ENCODE measurements around the gene SCN8A. TPM values are rescaled to one million over a fixed set of nuclear protein-coding genes. Genes with fewer than 3 reads are reported as not detected.

Gene SCN8A
- total RNA-seq, 1 donor, result 0.21 TPM

DNA sequence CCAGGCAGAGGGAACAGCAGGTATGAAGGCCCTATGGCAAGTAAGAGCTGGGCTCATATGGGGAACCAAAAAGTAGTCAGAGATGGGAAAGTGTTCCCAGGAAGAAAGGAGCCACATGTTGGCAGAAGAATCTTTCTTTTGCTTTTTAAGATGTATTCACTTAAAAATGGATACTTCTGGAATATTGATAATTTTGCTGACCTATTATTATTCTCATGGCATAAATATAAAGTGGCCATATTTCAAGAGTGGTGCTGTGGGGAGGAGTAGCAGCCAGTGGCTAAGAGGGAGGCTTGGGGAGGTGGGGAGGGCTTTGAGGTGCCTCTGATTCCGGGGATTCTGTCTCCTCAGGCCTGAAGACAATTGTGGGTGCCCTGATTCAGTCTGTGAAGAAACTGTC, 108.2 kb downstream of the SCN8A start:
- no peaks in the 10 kb centered on the region for H3K27me3 ChIP-seq (ENCODE audit: insufficient read depth, low read length)
- H3K4me1 ChIP-seq (ENCODE audit: insufficient read depth, low read length), result peaks cover 6% of the 10 kb centered on the region
- no peaks in the 10 kb centered on the region for H3K9me3 ChIP-seq (ENCODE audit: low read depth, low read length)
- H3K4me3 ChIP-seq (ENCODE audit: low read length), result no peak overlapping the region

DNA sequence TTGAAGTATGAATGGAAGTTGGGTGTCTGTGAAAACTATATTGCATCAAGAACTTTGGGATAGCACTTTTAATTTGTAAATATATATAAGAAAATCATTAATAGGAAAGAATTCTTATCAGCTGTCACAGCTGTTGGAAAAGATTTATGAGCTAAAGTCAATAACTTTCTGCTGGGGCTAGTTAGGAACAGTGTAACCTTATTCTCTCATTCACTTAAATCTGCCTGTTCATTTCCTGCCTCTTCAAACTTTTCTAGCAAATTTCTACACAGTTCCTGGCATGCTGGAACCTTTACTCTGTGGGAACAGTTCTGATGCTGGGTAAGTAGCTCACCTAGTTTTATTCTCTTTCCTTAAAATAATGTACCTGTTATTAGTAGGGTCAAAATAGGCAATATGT, 109.9 kb downstream of the SCN8A start:
- Histone ChIP-seq H3K9me3 (ENCODE audit: low read depth, low read length) (no peaks in the 10 kb centered on the region), H3K4me3 (ENCODE audit: low read length) (no peak overlapping the region), H3K4me1 (ENCODE audit: insufficient read depth, low read length) (peaks cover 6% of the 10 kb centered on the region)

DNA sequence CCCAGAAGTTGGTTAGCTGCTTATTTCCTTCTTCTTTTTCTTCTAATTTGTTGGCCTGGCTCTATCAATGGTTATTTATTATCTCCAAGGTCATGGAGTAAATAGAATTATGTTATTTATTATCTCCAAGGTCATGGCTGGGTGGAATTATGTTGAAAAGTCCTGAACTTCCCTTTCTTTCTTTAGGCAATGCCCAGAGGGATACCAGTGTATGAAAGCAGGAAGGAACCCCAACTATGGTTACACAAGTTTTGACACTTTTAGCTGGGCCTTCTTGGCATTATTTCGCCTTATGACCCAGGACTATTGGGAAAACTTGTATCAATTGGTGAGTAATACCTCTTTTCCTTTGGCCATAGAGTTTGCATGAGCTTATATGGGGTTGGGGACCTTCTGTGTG, 111.6 kb downstream of the SCN8A start:
- Histone ChIP-seq H3K27me3 (ENCODE audit: insufficient read depth, low read length) (no peaks in the 10 kb centered on the region), H3K4me1 (ENCODE audit: insufficient read depth, low read length) (peaks cover 6% of the 10 kb centered on the region), H3K4me3 (ENCODE audit: low read length) (no peak overlapping the region), H3K9me3 (ENCODE audit: low read depth, low read length) (no peaks in the 10 kb centered on the region)

More for the DNA sequence above, 109.9 kb downstream of the SCN8A start:
- H3K27me3 ChIP-seq (ENCODE audit: insufficient read depth, low read length), result no peaks in the 10 kb centered on the region

DNA sequence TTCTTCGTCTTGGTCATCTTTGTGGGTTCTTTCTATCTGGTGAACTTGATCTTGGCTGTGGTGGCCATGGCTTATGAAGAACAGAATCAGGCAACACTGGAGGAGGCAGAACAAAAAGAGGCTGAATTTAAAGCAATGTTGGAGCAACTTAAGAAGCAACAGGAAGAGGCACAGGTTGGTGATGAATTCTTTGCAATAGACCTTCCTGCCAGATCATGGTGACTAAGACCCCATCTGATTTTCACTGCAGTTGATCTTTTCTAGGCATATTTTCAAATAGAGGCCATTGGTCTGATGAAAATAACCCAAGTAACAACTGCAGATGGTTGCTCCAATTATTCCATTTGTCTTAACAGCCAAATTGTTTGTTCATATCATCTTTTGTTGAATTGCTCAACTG, 114.4 kb downstream of the SCN8A start:
- Histone ChIP-seq H3K27me3 (ENCODE audit: insufficient read depth, low read length) (no peaks in the 10 kb centered on the region), H3K4me3 (ENCODE audit: low read length) (no peak overlapping the region), H3K4me1 (ENCODE audit: insufficient read depth, low read length) (peaks cover 6% of the 10 kb centered on the region), H3K9me3 (ENCODE audit: low read depth, low read length) (no peaks in the 10 kb centered on the region)

DNA sequence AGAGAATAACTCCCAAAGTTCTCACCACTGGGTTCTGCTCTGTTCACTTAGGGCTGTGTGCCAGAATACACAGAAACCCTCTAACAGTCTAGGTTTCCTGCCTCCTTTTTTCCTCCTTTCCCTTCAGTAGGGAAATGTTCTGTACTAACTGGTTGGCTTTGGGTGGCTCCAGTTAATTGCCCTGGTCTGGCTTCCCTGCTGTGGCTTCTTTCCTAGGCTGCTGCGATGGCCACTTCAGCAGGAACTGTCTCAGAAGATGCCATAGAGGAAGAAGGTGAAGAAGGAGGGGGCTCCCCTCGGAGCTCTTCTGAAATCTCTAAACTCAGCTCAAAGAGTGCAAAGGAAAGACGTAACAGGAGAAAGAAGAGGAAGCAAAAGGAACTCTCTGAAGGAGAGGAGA, 115.2 kb downstream of the SCN8A start:
- H3K27me3 ChIP-seq (ENCODE audit: insufficient read depth, low read length), result no peaks in the 10 kb centered on the region
- no peak overlapping the region for H3K4me3 ChIP-seq (ENCODE audit: low read length)
- H3K4me1 ChIP-seq (ENCODE audit: insufficient read depth, low read length), result peaks cover 6% of the 10 kb centered on the region
- no peaks in the 10 kb centered on the region for H3K9me3 ChIP-seq (ENCODE audit: low read depth, low read length)

DNA sequence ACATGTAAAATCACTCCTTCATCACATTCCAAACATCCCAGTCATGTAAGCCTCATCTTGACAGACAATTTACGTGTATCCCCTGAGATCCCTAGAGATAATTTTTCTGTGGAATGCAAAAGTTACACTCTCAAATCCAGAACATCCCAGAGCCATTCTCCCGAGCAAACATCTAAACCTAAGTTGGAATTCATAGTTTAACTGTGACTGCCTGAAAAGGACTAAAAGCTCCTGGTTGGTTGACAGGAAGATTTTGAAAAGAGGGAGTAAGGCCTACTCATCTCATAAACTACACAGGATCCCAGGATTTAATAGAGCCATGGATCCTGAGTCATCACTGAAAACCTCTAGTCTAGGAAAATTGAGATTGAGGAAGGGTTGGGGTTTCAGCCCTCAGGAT, 123.6 kb downstream of the SCN8A start:
- Histone ChIP-seq H3K9me3 (ENCODE audit: low read depth, low read length) (no peaks in the 10 kb centered on the region), H3K4me3 (ENCODE audit: low read length) (no peak overlapping the region), H3K27me3 (ENCODE audit: insufficient read depth, low read length) (no peaks in the 10 kb centered on the region)

DNA sequence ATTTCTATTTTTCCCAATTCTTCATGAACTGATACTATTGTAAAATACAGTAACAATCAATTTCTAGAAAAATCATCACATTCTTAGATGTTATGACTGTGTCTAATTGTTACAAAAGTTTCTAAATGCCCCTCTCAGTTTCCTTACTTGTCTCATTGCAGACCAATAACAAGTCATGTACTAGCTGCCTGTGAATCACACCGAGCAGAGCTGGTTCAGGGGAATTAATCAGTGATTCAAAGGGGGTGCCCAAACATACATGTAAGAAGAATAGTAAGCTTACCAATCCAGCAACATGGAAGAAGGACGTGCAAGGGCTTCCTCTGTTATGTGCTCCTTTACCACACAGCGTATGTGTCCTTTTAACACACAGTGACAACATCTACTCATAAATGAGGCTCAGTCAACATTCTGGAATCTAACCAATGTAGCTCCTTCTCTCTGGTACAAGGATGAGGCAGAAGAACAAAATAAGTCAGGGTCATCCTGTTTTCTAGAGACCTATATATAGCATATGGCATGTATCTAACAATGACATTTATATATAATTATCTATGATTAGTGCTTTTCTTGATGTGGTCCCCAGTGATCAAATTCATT, 126.4 kb downstream of the SCN8A start:
- Histone ChIP-seq H3K9me3 (ENCODE audit: low read depth, low read length) (no peaks in the 10 kb centered on the region), H3K4me1 (ENCODE audit: insufficient read depth, low read length) (peaks cover 9% of the 10 kb centered on the region), H3K4me3 (ENCODE audit: low read length) (no peak overlapping the region), H3K27me3 (ENCODE audit: insufficient read depth, low read length) (peaks cover 14% of the 10 kb centered on the region)

More for the DNA sequence above, 123.6 kb downstream of the SCN8A start:
- H3K4me1 ChIP-seq (ENCODE audit: insufficient read depth, low read length), result no peaks in the 10 kb centered on the region

DNA sequence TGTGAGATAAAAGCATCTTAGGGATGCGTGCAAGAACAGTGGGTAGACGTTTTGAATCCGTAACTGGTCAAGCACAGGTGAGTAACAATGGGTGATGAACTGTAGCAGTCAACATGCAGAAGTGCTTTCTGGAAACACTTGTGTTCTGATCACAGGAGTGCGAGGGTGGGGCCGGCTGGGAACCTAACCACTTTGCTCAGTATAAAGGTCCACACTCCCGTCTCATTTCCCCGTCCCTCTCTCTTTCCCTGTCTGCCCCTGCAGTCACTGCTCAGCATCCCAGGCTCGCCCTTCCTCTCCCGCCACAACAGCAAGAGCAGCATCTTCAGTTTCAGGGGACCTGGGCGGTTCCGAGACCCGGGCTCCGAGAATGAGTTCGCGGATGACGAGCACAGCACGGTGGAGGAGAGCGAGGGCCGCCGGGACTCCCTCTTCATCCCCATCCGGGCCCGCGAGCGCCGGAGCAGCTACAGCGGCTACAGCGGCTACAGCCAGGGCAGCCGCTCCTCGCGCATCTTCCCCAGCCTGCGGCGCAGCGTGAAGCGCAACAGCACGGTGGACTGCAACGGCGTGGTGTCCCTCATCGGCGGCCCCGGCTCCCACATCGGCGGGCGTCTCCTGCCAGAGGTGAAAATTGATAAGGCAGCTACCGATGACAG, 130.4 kb downstream of the SCN8A start:
- Histone ChIP-seq H3K9me3 (ENCODE audit: low read depth, low read length) (no peaks in the 10 kb centered on the region), H3K27me3 (ENCODE audit: insufficient read depth, low read length) (peaks cover 22% of the 10 kb centered on the region), H3K4me3 (ENCODE audit: low read length) (no peak overlapping the region), H3K4me1 (ENCODE audit: insufficient read depth, low read length) (peaks cover 9% of the 10 kb centered on the region)

DNA sequence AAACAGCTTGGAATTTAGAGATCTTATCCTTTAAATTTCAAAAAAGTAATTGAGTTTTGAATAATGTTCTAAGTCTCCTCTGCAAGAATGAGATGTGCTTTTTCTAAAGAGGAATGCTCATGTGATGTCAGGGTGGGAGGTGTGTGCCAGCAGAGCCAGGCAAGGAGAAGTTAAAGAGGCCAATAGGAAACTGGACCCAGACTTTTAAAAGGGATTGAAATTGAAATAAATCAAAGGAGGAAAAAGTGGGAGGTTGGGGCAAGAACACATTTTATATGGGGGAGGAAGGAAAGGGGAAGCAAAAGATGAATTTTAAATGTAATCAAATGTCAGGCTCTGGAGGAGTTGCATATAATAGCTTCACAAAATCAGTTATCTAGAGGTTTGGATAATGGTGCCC, 131.4 kb downstream of the SCN8A start:
- Histone ChIP-seq H3K27me3 (ENCODE audit: insufficient read depth, low read length) (peaks cover 22% of the 10 kb centered on the region), H3K9me3 (ENCODE audit: low read depth, low read length) (no peaks in the 10 kb centered on the region), H3K4me1 (ENCODE audit: insufficient read depth, low read length) (peaks cover 9% of the 10 kb centered on the region), H3K4me3 (ENCODE audit: low read length) (no peak overlapping the region)

DNA sequence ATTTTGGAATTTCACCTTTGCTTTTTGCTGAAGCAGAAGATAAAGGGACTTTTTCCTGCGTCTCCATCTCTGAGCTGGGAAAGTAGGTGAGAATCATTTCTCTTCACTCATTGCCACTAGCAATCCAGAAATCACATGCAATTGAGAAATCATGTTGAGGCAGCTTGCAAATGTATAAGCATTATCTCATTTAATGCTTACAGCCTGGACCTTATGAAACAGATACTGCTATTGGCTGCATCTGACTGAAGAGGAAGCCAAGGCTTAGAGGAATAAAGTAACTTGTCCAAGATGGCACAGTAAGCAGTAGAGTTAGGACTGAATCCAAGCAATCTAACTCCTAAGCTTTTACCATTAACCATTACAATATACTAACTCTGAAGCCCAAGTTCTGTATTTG, 135.1 kb downstream of the SCN8A start:
- Histone ChIP-seq H3K9me3 (ENCODE audit: low read depth, low read length) (no peaks in the 10 kb centered on the region), H3K4me3 (ENCODE audit: low read length) (no peak overlapping the region), H3K4me1 (ENCODE audit: insufficient read depth, low read length) (peaks cover 8% of the 10 kb centered on the region), H3K27me3 (ENCODE audit: insufficient read depth, low read length) (peaks cover 20% of the 10 kb centered on the region)

DNA sequence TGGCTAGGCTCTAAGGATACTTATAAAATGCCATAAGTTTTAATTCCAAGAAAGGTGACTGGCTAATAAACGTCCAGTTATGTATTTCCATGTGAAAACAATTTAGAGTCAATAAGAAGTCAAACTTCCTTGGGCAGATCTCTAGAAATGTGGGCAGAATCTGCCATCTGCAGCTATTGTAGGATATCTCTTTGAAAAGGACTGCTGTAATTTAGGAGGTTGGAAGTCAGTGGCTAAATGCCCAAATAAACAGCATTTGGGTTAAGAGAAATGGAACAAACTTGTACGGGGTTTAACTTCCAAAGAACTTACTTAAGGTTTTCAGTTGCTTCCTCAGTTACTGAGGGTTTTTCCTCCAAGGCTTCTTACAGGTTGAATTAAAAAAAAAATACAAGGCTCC, 135.9 kb downstream of the SCN8A start:
- Histone ChIP-seq H3K4me1 (ENCODE audit: insufficient read depth, low read length) (peaks cover under 1% of the 10 kb centered on the region), H3K27me3 (ENCODE audit: insufficient read depth, low read length) (peaks cover 13% of the 10 kb centered on the region), H3K4me3 (ENCODE audit: low read length) (no peak overlapping the region), H3K9me3 (ENCODE audit: low read depth, low read length) (no peaks in the 10 kb centered on the region)

DNA sequence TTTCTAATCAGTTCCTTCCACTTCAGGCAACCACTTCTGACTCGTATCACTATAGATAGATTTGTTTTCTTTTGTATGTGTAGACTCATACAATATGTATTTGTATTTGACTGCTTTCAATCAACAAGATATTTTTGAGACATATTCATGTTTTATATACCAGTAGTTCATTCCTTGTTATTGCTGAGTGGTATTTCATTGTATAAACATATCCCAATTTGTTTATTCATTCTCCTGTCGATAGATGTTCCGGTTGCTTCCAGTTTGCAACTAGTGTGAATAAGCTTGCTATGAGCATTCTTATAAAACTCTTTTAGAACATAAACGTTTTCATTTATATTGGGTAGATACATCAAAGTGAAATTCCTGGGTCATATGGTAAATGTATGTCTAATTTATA, 138.3 kb downstream of the SCN8A start:
- no peaks in the 10 kb centered on the region for H3K27me3 ChIP-seq (ENCODE audit: insufficient read depth, low read length)
- no peaks in the 10 kb centered on the region for H3K4me1 ChIP-seq (ENCODE audit: insufficient read depth, low read length)
- H3K4me3 ChIP-seq (ENCODE audit: low read length), result no peak overlapping the region
- no peaks in the 10 kb centered on the region for H3K9me3 ChIP-seq (ENCODE audit: low read depth, low read length)

DNA sequence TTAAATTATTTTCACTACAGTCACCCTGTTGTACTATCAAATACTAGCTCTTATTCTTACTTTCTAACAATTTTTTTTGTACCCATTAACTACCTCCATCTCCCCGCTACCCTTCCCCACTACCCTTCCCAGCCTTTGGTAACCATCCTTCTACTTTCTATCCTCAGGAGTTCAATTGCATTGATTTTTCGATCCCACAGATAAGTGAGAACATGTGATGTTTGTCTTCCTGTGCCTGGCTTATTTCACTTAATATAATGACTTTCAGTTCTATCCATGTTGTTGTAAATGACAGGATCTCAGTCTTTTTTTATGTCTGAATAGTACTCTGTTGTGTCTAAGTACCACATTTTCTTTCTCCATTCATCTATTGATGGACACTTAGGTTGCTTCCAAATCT, 139.7 kb downstream of the SCN8A start:
- Histone ChIP-seq H3K9me3 (ENCODE audit: low read depth, low read length) (no peaks in the 10 kb centered on the region), H3K4me1 (ENCODE audit: insufficient read depth, low read length) (no peaks in the 10 kb centered on the region), H3K27me3 (ENCODE audit: insufficient read depth, low read length) (no peaks in the 10 kb centered on the region), H3K4me3 (ENCODE audit: low read length) (no peak overlapping the region)

DNA sequence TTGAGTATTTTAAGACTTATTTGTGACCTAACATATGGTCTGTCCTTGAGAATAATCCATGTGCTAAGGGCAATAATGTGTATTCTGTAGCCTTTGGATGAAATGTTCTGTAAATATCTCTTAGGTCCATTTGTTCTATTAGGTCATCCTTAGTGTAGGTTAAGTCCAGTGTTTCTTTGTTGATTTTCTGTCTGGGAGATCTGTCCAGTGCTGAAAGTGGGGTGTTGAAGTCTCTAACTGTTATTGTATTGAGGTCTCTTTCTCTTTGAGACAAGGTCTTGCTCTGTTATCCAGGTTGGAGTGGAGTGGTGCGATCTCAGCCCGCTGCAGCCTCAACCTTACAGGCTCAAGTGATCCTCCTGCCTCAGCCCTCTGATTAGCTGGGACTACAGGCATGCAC, 149.5 kb downstream of the SCN8A start:
- no peaks in the 10 kb centered on the region for H3K4me1 ChIP-seq (ENCODE audit: insufficient read depth, low read length)
- H3K27me3 ChIP-seq (ENCODE audit: insufficient read depth, low read length), result no peaks in the 10 kb centered on the region
- H3K4me3 ChIP-seq (ENCODE audit: low read length), result no peak overlapping the region
- H3K9me3 ChIP-seq (ENCODE audit: low read depth, low read length), result no peaks in the 10 kb centered on the region

DNA sequence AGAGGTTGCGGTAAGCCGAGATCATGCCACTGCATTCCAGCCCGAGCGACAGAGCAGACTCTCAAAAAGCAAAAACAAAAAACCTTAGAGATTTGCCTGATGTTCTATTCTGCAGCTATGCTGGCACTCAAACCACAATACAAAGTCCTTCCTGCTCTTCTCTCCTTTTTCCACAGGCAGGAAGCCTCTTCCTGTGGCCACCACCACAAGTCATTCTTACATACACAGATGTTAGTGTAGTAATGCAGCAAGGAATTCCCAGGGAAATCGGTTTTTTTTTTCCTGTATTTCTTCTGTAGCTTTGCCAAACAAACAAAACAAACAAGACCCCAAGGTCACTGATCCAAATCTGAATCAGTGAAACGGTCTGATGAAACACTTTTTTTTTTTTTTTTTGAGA, 153.2 kb downstream of the SCN8A start:
- H3K9me3 ChIP-seq (ENCODE audit: low read depth, low read length), result no peaks in the 10 kb centered on the region
- no peak overlapping the region for H3K4me3 ChIP-seq (ENCODE audit: low read length)
- H3K4me1 ChIP-seq (ENCODE audit: insufficient read depth, low read length), result no peaks in the 10 kb centered on the region
- H3K27me3 ChIP-seq (ENCODE audit: insufficient read depth, low read length), result no peaks in the 10 kb centered on the region

DNA sequence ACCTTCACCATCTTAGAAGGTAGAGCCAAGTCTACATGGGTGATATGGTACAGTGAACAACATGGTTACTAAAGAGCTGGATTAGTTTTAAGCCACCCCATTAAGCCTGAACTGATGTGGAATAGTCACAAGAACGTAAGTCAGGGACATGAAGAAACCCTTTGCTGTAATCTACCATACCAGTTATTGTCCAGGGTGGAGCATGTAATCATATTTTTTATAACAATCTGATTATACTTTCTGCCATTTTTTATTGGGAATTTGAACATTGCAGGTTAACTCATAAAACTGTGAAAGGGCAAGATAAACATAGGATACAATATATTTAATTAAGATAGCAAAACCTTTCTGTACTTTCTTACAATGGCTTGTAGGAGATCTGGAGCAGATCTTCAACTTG, 153.9 kb downstream of the SCN8A start:
- no peak overlapping the region for H3K4me3 ChIP-seq (ENCODE audit: low read length)
- H3K4me1 ChIP-seq (ENCODE audit: insufficient read depth, low read length), result no peaks in the 10 kb centered on the region
- H3K9me3 ChIP-seq (ENCODE audit: low read depth, low read length), result no peaks in the 10 kb centered on the region
- H3K27me3 ChIP-seq (ENCODE audit: insufficient read depth, low read length), result no peaks in the 10 kb centered on the region

All from mononuclear cell (primary cell).